HG03432 (cell line): ENCODE measurements around the gene TUBG1.

ENCODE experiments used
- ATAC-seq: cut with Tn5 transposase; IDR thresholded peaks from one replicate; pipeline ENCODE4 v1.9.1; 2021; ENCODE audit warnings: mild to moderate bottlenecking, moderate library complexity; ENCODE audit not compliant: unreplicated experiment

Gene TUBG1

GRCh38 chr17:42578282-42578869 is 31.1 kb upstream of the TUBG1 start:
- peak; percentile 53 for ATAC-seq

GRCh38 chr17:42579794-42580551 is 29.5 kb upstream of the TUBG1 start:
- ATAC-seq, result no peak

- ATAC-seq, result no peak
These were observed 27.7 kb upstream of the TUBG1 start for GRCh38 chr17:42581744-42582270.

GRCh38 chr17:42584880-42585279 is 24.6 kb upstream of the TUBG1 start:
- ATAC-seq, result no peak

- ATAC-seq, result no peak
These were observed 24.1 kb upstream of the TUBG1 start for GRCh38 chr17:42585353-42585752.

- ATAC-seq, result no peak
These were observed 22.8 kb upstream of the TUBG1 start for GRCh38 chr17:42586514-42587230.

- no peak for ATAC-seq
These were observed 18.6 kb upstream of the TUBG1 start for GRCh38 chr17:42590886-42591285.

- no peak for ATAC-seq
These were observed 18.1 kb upstream of the TUBG1 start for GRCh38 chr17:42591411-42591810.

GRCh38 chr17:42596386-42596785 is 13.1 kb upstream of the TUBG1 start:
- no peak for ATAC-seq

GRCh38 chr17:42598905-42599304 is 10.6 kb upstream of the TUBG1 start:
- no peak for ATAC-seq

- ATAC-seq, result no peak
These were observed 6.2 kb upstream of the TUBG1 start for GRCh38 chr17:42603318-42603717.

- ATAC-seq, result no peak
These were observed 1.7 kb upstream of the TUBG1 start for GRCh38 chr17:42607769-42608168.

GRCh38 chr17:42608305-42609181 is 940 bp upstream of the TUBG1 start:
- ATAC-seq, result peak; percentile 38

GRCh38 chr17:42609814-42610801 is 625 bp downstream of the TUBG1 start:
- peak; percentile 14 for ATAC-seq

GRCh38 chr17:42612013-42612412 is 2.5 kb downstream of the TUBG1 start:
- no peak for ATAC-seq

GRCh38 chr17:42613699-42614295 is 4.3 kb downstream of the TUBG1 start:
- ATAC-seq, result no peak

- no peak for ATAC-seq
These were observed 8.5 kb downstream of the TUBG1 start for GRCh38 chr17:42617956-42618431.

GRCh38 chr17:42618442-42619150 is 9.1 kb downstream of the TUBG1 start:
- ATAC-seq, result peak; percentile 70
